CD14-positive monocyte (primary cell): ENCODE results near the gene BRD3OS. TPM values are rescaled to one million over a fixed set of nuclear protein-coding genes. Genes with fewer than 3 reads are reported as not detected.

Experiments
- DNase-seq, 3 donors: peaks; one replicate each; pipeline ENCODE4 v3.0.0-alpha.2; 2011 to 2022
- H2AFZ ChIP-seq: 2 replicates; pipeline ENCODE4 v1.6.0; 2012; ENCODE audit warnings: mild to moderate bottlenecking, low read depth, low read length, inconsistent platforms; ENCODE audit not compliant: insufficient read depth, poor library complexity, severe bottlenecking
- H3K27ac ChIP-seq, 2 donors: 1 replicate in 1 of 2; 2 replicates in 1 of 2; pipeline ENCODE4 v1.5.1; 2012 to 2013; ENCODE audit warnings: low read length in 2 of 2, control low read depth in 1 of 2, inconsistent platforms in 1 of 2, low read depth in 1 of 2, mild to moderate bottlenecking in 1 of 2
- H3K27me3 ChIP-seq, 2 donors: one replicate each; pipeline versions ENCODE4 v1.6.0 to v1.6.1; 2011 to 2013; ENCODE audit warnings: low read length in 2 of 2; ENCODE audit not compliant: control insufficient read depth in 2 of 2, insufficient read depth in 2 of 2
- H3K36me3 ChIP-seq, 2 donors: replicated peaks in 1 of 2; 1 replicate in 1 of 2; 2 replicates in 1 of 2; pipeline versions ENCODE4 v1.5.1 to v1.6.1; 2012 to 2013; ENCODE audit warnings: low read length in 2 of 2, control low read depth in 1 of 2, inconsistent platforms in 1 of 2, mild to moderate bottlenecking in 1 of 2; ENCODE audit not compliant: insufficient read depth in 2 of 2, control insufficient read depth in 1 of 2
- H3K4me1 ChIP-seq, 2 donors: 1 replicate in 1 of 2; 2 replicates in 1 of 2; pipeline versions ENCODE4 v1.5.1 to v1.6.1; 2012 to 2013; ENCODE audit warnings: low read length in 2 of 2, control low read depth in 1 of 2, inconsistent platforms in 1 of 2, mild to moderate bottlenecking in 1 of 2, moderate library complexity in 1 of 2; ENCODE audit not compliant: insufficient read depth in 2 of 2, control insufficient read depth in 1 of 2
- H3K4me2 ChIP-seq: replicated peaks from 2 replicates; pipeline ENCODE3; 2012; ENCODE audit warnings: low read length, moderate library complexity, mild to moderate bottlenecking; ENCODE audit not compliant: poor library complexity, severe bottlenecking; ENCODE audit errors: extremely low read depth
- H3K4me3 ChIP-seq, 3 experiments: fragments of 200-600 bp in 1 of 3; sonication (generic) in 1 of 3; replicated peaks in 1 of 3; 1 replicate in 2 of 3; 2 replicates in 1 of 3; pipeline ENCODE4 v1.5.1; 2011 to 2013; ENCODE audit warnings: low read length in 3 of 3, mild to moderate bottlenecking in 3 of 3, control low read depth in 2 of 3, low read depth in 2 of 3, inconsistent platforms in 1 of 3, moderate library complexity in 1 of 3
- H3K79me2 ChIP-seq: 2 replicates; pipeline ENCODE4 v1.6.0; 2012; ENCODE audit warnings: mild to moderate bottlenecking, control low read depth, inconsistent platforms, low read length, moderate library complexity; ENCODE audit not compliant: insufficient read depth
- H3K9ac ChIP-seq: 2 replicates; pipeline ENCODE4 v1.6.0; 2017; ENCODE audit warnings: low read length, mild to moderate bottlenecking; ENCODE audit not compliant: insufficient read depth, poor library complexity, severe bottlenecking
- H3K9me3 ChIP-seq, 2 donors: replicated peaks in 1 of 2; 1 replicate in 1 of 2; 2 replicates in 1 of 2; pipeline versions ENCODE4 v1.5.1 to v1.6.1; 2012 to 2013; ENCODE audit warnings: low read length in 2 of 2, control low read depth in 1 of 2; ENCODE audit not compliant: control insufficient read depth in 1 of 2, insufficient read depth in 1 of 2
- H4K20me1 ChIP-seq: 2 replicates; pipeline ENCODE4 v1.6.0; 2012; ENCODE audit warnings: mild to moderate bottlenecking, low read length, control low read depth, moderate library complexity; ENCODE audit not compliant: insufficient read depth
- H3K27ac Mint-ChIP-seq, 7 donors: one replicate each; pipeline ENCODE4 v1.8.0; 2020; ENCODE audit warnings: mild to moderate bottlenecking in 7 of 7, mixed read lengths in 7 of 7, moderate library complexity in 6 of 7, inconsistent platforms in 2 of 7
- H3K27me3 Mint-ChIP-seq, 3 donors: one replicate each; pipeline ENCODE4 v1.8.0; 2021 to 2022; ENCODE audit warnings: low read depth in 3 of 3, mild to moderate bottlenecking in 3 of 3, mixed read lengths in 3 of 3, moderate library complexity in 3 of 3, inconsistent platforms in 1 of 3
- H3K36me3 Mint-ChIP-seq, 2 donors: one replicate each; pipeline ENCODE4 v1.8.0; 2020; ENCODE audit warnings: mixed read lengths in 2 of 2, inconsistent platforms in 1 of 2, mild to moderate bottlenecking in 1 of 2
- H3K4me1 Mint-ChIP-seq: one replicate; pipeline ENCODE4 v1.8.0; 2020; ENCODE audit warnings: mild to moderate bottlenecking, mixed read lengths
- H3K4me3 Mint-ChIP-seq, 2 donors: one replicate each; pipeline ENCODE4 v1.8.0; 2020; ENCODE audit warnings: mild to moderate bottlenecking in 2 of 2, mixed read lengths in 2 of 2, moderate library complexity in 1 of 2
- H3K9me3 Mint-ChIP-seq, 7 donors: one replicate each; pipeline ENCODE4 v1.8.0; 2020 to 2022; ENCODE audit warnings: mixed read lengths in 7 of 7, mild to moderate bottlenecking in 6 of 7, moderate library complexity in 6 of 7, inconsistent platforms in 2 of 7
- CTCF ChIP-seq: fragments of 200-600 bp; IDR thresholded peaks from one replicate; pipeline ENCODE4 v1.8.0; 2022; ENCODE audit warnings: antibody characterized with exemption, mild to moderate bottlenecking
- WGBS: methylation state at CpG from one replicate; pipeline ENCODE4 v1.1.5; 2013; ENCODE audit warnings: missing lambda C conversion rate; ENCODE audit not compliant: insufficient coverage; 5-methylcytosine and 5-hydroxymethylcytosine counted together
- intact Hi-C, 2 donors: fragments of 100-400 bp; cut with micrococcal nuclease; formaldehyde crosslinking; loops; one replicate each; pipeline versions ENCODE4 v1.15.0 to v1.15.1; 2023
- polyA plus RNA-seq, 3 donors: library from polyadenylated mRNA; depleted of rRNA in 1 of 3; unstranded in 2 of 3; stranded (reverse) in 1 of 3; fragments of 300-500 nt in 2 of 3; fragments of >200 nt in 1 of 3; fragmentation: Illumina TruSeq in 2 of 3; gene quantifications; 1 replicate in 2 of 3; 2 replicates in 1 of 3; pipeline ENCODE4 v1.2.3, GENCODE V29; 2012 to 2021

BRD3OS gene
- polyA plus RNA-seq, 3 donors, result 2.9 to 6.8 (median 6.6) TPM

DNA sequence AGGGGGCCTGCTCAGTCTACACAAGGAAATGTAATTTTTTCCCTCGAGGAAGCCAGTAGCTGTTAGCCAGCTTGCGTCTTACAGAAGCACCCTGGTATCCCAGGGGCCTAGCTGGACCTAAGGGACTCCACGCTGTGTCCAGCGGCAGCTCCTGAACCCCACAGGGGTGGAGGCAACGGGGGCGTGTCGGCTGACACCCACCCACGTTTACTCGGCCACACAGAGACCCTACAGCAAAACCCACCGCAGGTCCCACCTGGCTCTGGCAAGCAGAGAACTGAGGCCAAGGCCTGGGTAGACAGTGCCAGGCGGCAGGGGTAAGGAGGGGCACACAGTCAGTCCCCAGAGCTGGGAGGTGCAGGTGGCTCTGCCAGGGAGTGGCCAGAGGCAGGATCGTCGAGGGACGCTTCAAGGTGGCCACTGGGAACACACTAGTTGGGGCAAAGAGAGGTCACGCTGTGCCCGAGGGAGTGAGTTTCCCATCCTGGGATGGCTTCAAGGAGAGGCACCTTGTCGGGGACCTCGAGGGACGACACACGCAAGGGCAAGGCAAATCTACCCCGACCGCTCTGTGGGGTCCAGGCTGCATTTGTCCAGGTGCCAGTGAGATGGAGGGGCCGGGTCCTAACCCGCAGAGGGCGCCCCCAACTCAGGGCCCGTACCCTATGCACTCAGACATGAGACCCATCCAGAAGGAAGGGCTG is 20.7 kb downstream of the BRD3OS start:
- peaks cover 0 to 8% of the 10 kb centered on the region in 2 donors for H3K4me1 ChIP-seq
- no peak overlapping the region for H3K4me2 ChIP-seq
- H3K9ac ChIP-seq, result no peak overlapping the region
- H3K79me2 ChIP-seq, result peaks cover 10% of the 10 kb centered on the region
- H4K20me1 ChIP-seq, result peaks cover 87% of the 10 kb centered on the region
- Mint-ChIP-seq H3K9me3 (peaks cover 0 to 2% (median 0%) of the 10 kb centered on the region in 7 donors), H3K4me1 (peaks cover 18% of the 10 kb centered on the region), H3K27ac (peak overlapping the region in 1 of 7 donors; percentile 50), H3K36me3 (peaks cover 75 to 99% of the 10 kb centered on the region in 2 donors), H3K4me3 (no peak overlapping the region), H3K27me3 (peaks cover 0 to 2% (median 0%) of the 10 kb centered on the region in 3 donors)
- H3K4me3 ChIP-seq, result no peak overlapping the region
- no peaks in the 10 kb centered on the region for H3K9me3 ChIP-seq
- no peaks in the 10 kb centered on the region for H3K27me3 ChIP-seq
- no peak overlapping the region for H2AFZ ChIP-seq
- peaks cover 92 to 97% of the 10 kb centered on the region in 2 donors for H3K36me3 ChIP-seq
- H3K27ac ChIP-seq, result no peak overlapping the region
- WGBS, result 95% methylated on average over 26 of the region's 26 CpGs
- intact Hi-C loops, result no loop called here
- DNase-seq, result no peak
- TF ChIP-seq CTCF, result no peak

DNA sequence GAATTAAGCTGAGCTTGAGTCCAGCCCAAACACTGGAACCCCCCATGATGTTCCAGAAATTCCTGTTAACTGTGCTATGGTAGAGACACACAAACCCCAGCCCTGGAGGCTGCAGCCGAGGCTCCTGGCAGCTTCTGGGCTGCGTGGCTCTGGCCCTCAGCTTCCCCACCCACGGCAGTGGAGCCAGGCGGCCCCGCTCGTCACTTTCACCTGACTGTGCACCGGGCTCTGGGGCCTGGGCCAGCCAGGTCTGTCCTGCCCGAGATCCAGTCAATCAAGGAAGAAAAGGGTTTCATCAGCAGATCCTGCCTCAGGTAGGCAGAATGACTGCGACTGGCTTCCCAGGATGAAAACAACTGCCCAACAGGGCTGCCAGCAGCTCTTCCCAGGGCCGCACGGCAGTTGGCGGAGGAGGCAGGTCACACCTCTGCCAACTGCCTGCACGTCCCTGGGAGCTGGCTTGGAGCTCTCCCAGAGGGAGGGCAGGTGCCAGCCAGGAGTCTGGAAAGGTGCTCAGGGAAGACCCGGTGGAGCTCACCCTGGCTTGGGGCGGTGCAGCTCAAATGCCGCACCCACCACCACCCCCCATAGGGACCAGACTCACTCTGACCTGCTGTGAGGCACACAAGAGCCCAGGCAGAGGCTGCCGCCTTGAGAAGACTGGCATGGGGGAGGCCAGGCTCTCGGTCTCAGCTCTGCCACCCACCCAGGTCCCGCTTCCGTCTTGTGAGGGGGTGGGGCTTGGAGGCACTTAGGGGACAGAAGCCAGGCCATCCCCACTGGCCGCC is 21.8 kb downstream of the BRD3OS start:
- Histone ChIP-seq H3K9me3 (no peaks in the 10 kb centered on the region), H3K4me2 (no peak overlapping the region), H3K27me3 (no peaks in the 10 kb centered on the region), H3K79me2 (peaks cover 10% of the 10 kb centered on the region), H3K4me3 (no peak overlapping the region), H3K36me3 (peaks cover 91 to 97% of the 10 kb centered on the region in 2 donors), H2AFZ (no peak overlapping the region), H4K20me1 (peaks cover 84% of the 10 kb centered on the region), H3K9ac (no peak overlapping the region), H3K4me1 (no peaks in the 10 kb centered on the region), H3K27ac (no peak overlapping the region)
- peaks cover 15% of the 10 kb centered on the region for H3K4me1 Mint-ChIP-seq
- TF ChIP-seq CTCF, result no peak
- no peak for DNase-seq
- intact Hi-C loops, result no loop called here
- peaks cover 0 to 2% (median 0%) of the 10 kb centered on the region in 3 donors for H3K27me3 Mint-ChIP-seq
- H3K27ac Mint-ChIP-seq, result no peak overlapping the region
- WGBS, result 92% methylated on average over 17 of the region's 21 CpGs
- no peak overlapping the region for H3K4me3 Mint-ChIP-seq
- peaks cover 0 to 2% (median 0%) of the 10 kb centered on the region in 7 donors for H3K9me3 Mint-ChIP-seq
- peaks cover 80 to 100% of the 10 kb centered on the region in 2 donors for H3K36me3 Mint-ChIP-seq
